CD4-positive, alpha-beta memory T cell (primary cell): ENCODE results near the gene UQCC5. TPM values are rescaled to one million over a fixed set of nuclear protein-coding genes. Genes with fewer than 3 reads are reported as not detected.
A peak's percentile ranks its signal among the peaks of the same experiment; 100 is the strongest.

Experiments
- CTCF ChIA-PET: fragments of 350-600 bp; sonication (Branson Sonifier 250); formaldehyde crosslinking; loops from one replicate; lab custom pipeline; 2021; ENCODE audit warnings: inconsistent platforms; ENCODE audit not compliant: partially characterized antibody; lab: Charles Lee
- POLR2A ChIA-PET: fragments of 350-600 bp; sonication (Branson Sonifier 250); formaldehyde crosslinking; loops from one replicate; lab custom pipeline; 2021; ENCODE audit not compliant: partially characterized antibody; lab: Charles Lee
- DNase-seq, 5 donors: peaks; one replicate each; pipeline versions ENCODE4 v3.0.0 to v3.0.0-alpha.2; 2020 to 2022; ENCODE audit warnings: mixed read lengths in 1 of 5
- H3K27ac ChIP-seq: one replicate; pipeline ENCODE4 v1.7.0; 2013; ENCODE audit warnings: low read depth, low read length
- H3K27me3 ChIP-seq: 2 replicates; pipeline ENCODE4 v1.7.0; 2013; ENCODE audit warnings: mild to moderate bottlenecking, low read length, moderate library complexity; ENCODE audit not compliant: insufficient read depth
- H3K36me3 ChIP-seq: 2 replicates; pipeline ENCODE4 v1.7.0; 2013; ENCODE audit warnings: mild to moderate bottlenecking, low read length, moderate library complexity; ENCODE audit not compliant: insufficient read depth
- H3K4me1 ChIP-seq: 2 replicates; pipeline ENCODE4 v1.7.0; 2013; ENCODE audit warnings: mild to moderate bottlenecking, low read length, moderate library complexity; ENCODE audit not compliant: insufficient read depth
- H3K4me3 ChIP-seq, 2 donors: one replicate each; pipeline ENCODE4 v1.7.0; 2013; ENCODE audit warnings: low read length in 2 of 2, mild to moderate bottlenecking in 1 of 2
- H3K9me3 ChIP-seq, 2 donors: one replicate each; pipeline ENCODE4 v1.7.0; 2013; ENCODE audit warnings: low read length in 2 of 2, control low read depth in 1 of 2; ENCODE audit not compliant: control insufficient read depth in 1 of 2
- H3K27ac Mint-ChIP-seq, 7 donors: one replicate each; pipeline ENCODE4 v1.8.0; 2020 to 2021; ENCODE audit warnings: mixed read lengths in 7 of 7, mild to moderate bottlenecking in 6 of 7, inconsistent platforms in 3 of 7, moderate library complexity in 3 of 7
- H3K27me3 Mint-ChIP-seq, 2 donors: one replicate each; pipeline ENCODE4 v1.8.0; 2020 to 2021; ENCODE audit warnings: mixed read lengths in 2 of 2
- H3K36me3 Mint-ChIP-seq, 2 donors: one replicate each; pipeline ENCODE4 v1.8.0; 2020 to 2021; ENCODE audit warnings: mixed read lengths in 2 of 2, inconsistent platforms in 1 of 2, mild to moderate bottlenecking in 1 of 2
- H3K4me1 Mint-ChIP-seq, 4 donors: one replicate each; pipeline ENCODE4 v1.8.0; 2020 to 2021; ENCODE audit warnings: mixed read lengths in 4 of 4, mild to moderate bottlenecking in 1 of 4
- H3K4me3 Mint-ChIP-seq, 8 donors: one replicate each; pipeline ENCODE4 v1.8.0; 2020 to 2021; ENCODE audit warnings: mixed read lengths in 8 of 8, mild to moderate bottlenecking in 7 of 8, moderate library complexity in 6 of 8, inconsistent platforms in 3 of 8
- H3K9me3 Mint-ChIP-seq, 8 donors: one replicate each; pipeline ENCODE4 v1.8.0; 2020 to 2021; ENCODE audit warnings: mixed read lengths in 8 of 8, mild to moderate bottlenecking in 5 of 8, inconsistent platforms in 3 of 8, moderate library complexity in 1 of 8
- intact Hi-C: fragments of 100-400 bp; cut with micrococcal nuclease; formaldehyde crosslinking; loops from one replicate; pipeline ENCODE4 v1.15.1; 2023
- polyA plus RNA-seq, 2 donors: library from polyadenylated mRNA; unstranded; fragments of 300-500 nt; fragmentation: Illumina TruSeq; gene quantifications; one replicate each; pipeline ENCODE4 v1.2.3, GENCODE V29; 2021
- total RNA-seq, 2 experiments: library from RNA; stranded (reverse); gene quantifications; one replicate each; pipeline ENCODE4 v1.2.3, GENCODE V29; 2021

UQCC5 gene
- total and polyA plus RNA-seq, 4 experiments from 2014 or later, result 12.1 to 27.1 (median 19.8) TPM

- Histone ChIP-seq H3K27me3 (no peaks in the 10 kb centered on the region), H3K4me3 (no peak overlapping the region), H3K27ac (no peak overlapping the region), H3K9me3 (no peaks in the 10 kb centered on the region), H3K36me3 (no peaks in the 10 kb centered on the region), H3K4me1 (no peaks in the 10 kb centered on the region)
- no peak for DNase-seq
- POLR2A ChIA-PET, result no interaction called here
- Mint-ChIP-seq H3K36me3 (no peaks in the 10 kb centered on the region), H3K9me3 (no peaks in the 10 kb centered on the region), H3K4me1 (no peaks in the 10 kb centered on the region), H3K27ac (no peak overlapping the region), H3K27me3 (no peaks in the 10 kb centered on the region), H3K4me3 (no peak overlapping the region)
- intact Hi-C loops, result no loop called here
- CTCF ChIA-PET, result no interaction called here
Observed at GRCh38 chr3:52514576-52514975, 21.8 kb upstream of the UQCC5 start.

GRCh38 chr3:52515192-52515591, 21.2 kb upstream of the UQCC5 start:
- H3K4me3 ChIP-seq, result no peak overlapping the region
- no peak overlapping the region for H3K27ac Mint-ChIP-seq
- no peaks in the 10 kb centered on the region for H3K4me1 Mint-ChIP-seq
- no peaks in the 10 kb centered on the region for H3K4me1 ChIP-seq
- H3K27ac ChIP-seq, result no peak overlapping the region
- H3K27me3 ChIP-seq, result no peaks in the 10 kb centered on the region
- H3K36me3 Mint-ChIP-seq, result no peaks in the 10 kb centered on the region
- no peaks in the 10 kb centered on the region for H3K9me3 Mint-ChIP-seq
- no peaks in the 10 kb centered on the region for H3K36me3 ChIP-seq
- H3K4me3 Mint-ChIP-seq, result no peak overlapping the region
- ChIA-PET POLR2A (no interaction called here), CTCF (no interaction called here)
- no peak for DNase-seq
- H3K27me3 Mint-ChIP-seq, result no peaks in the 10 kb centered on the region
- intact Hi-C loops, result no loop called here
- no peaks in the 10 kb centered on the region for H3K9me3 ChIP-seq

- H3K4me3 ChIP-seq, result no peak overlapping the region
- CTCF ChIA-PET, result no interaction called here
- H3K36me3 ChIP-seq, result no peaks in the 10 kb centered on the region
Observed at GRCh38 chr3:52516509-52517195, 19.8 kb upstream of the UQCC5 start.

GRCh38 chr3:52517796-52518722, 18.3 kb upstream of the UQCC5 start:
- no peaks in the 10 kb centered on the region for H3K36me3 ChIP-seq
- Mint-ChIP-seq H3K27me3 (no peaks in the 10 kb centered on the region), H3K9me3 (no peaks in the 10 kb centered on the region), H3K4me3 (no peak overlapping the region), H3K4me1 (no peaks in the 10 kb centered on the region), H3K27ac (no peak overlapping the region), H3K36me3 (no peaks in the 10 kb centered on the region)
- no peaks in the 10 kb centered on the region for H3K27me3 ChIP-seq
- peak in 1 of 5 donors; percentile 37 for DNase-seq
- no peak overlapping the region for H3K27ac ChIP-seq
- H3K4me3 ChIP-seq, result no peak overlapping the region
- intact Hi-C loops, result no loop called here
- no peaks in the 10 kb centered on the region for H3K4me1 ChIP-seq
- ChIA-PET CTCF (no interaction called here), POLR2A (no interaction called here)
- no peaks in the 10 kb centered on the region for H3K9me3 ChIP-seq

More at GRCh38 chr3:52516509-52517195, 19.8 kb upstream of the UQCC5 start:
- peak in 1 of 5 donors; percentile 30 for DNase-seq
- Mint-ChIP-seq H3K27me3 (no peaks in the 10 kb centered on the region), H3K4me3 (no peak overlapping the region), H3K27ac (no peak overlapping the region), H3K36me3 (no peaks in the 10 kb centered on the region), H3K9me3 (no peaks in the 10 kb centered on the region), H3K4me1 (no peaks in the 10 kb centered on the region)
- Histone ChIP-seq H3K4me1 (no peaks in the 10 kb centered on the region), H3K27me3 (no peaks in the 10 kb centered on the region), H3K27ac (no peak overlapping the region), H3K9me3 (no peaks in the 10 kb centered on the region)
- POLR2A ChIA-PET, result no interaction called here
- intact Hi-C loops, result no loop called here

GRCh38 chr3:52518723-52519444, 17.5 kb upstream of the UQCC5 start:
- intact Hi-C loops, result no loop called here
- no peaks in the 10 kb centered on the region for H3K27me3 Mint-ChIP-seq
- Histone ChIP-seq H3K4me3 (no peak overlapping the region), H3K4me1 (no peaks in the 10 kb centered on the region), H3K27me3 (no peaks in the 10 kb centered on the region), H3K27ac (no peak overlapping the region), H3K9me3 (no peaks in the 10 kb centered on the region), H3K36me3 (no peaks in the 10 kb centered on the region)
- H3K9me3 Mint-ChIP-seq, result no peaks in the 10 kb centered on the region
- DNase-seq, result peak in 1 of 5 donors; percentile 10
- H3K36me3 Mint-ChIP-seq, result no peaks in the 10 kb centered on the region
- H3K4me1 Mint-ChIP-seq, result no peaks in the 10 kb centered on the region
- no peak overlapping the region for H3K4me3 Mint-ChIP-seq
- ChIA-PET POLR2A (no interaction called here), CTCF (no interaction called here)
- H3K27ac Mint-ChIP-seq, result no peak overlapping the region

GRCh38 chr3:52519445-52520140, 16.8 kb upstream of the UQCC5 start:
- POLR2A ChIA-PET, result no interaction called here
- intact Hi-C loops, result no loop called here

More at GRCh38 chr3:52519445-52520140, 16.8 kb upstream of the UQCC5 start:
- H3K9me3 Mint-ChIP-seq, result no peaks in the 10 kb centered on the region
- no peak overlapping the region for H3K27ac ChIP-seq
- CTCF ChIA-PET, result no interaction called here
- DNase-seq, result peak in 1 of 5 donors; percentile 22
- H3K27ac Mint-ChIP-seq, result no peak overlapping the region
- H3K27me3 Mint-ChIP-seq, result no peaks in the 10 kb centered on the region
- H3K9me3 ChIP-seq, result no peaks in the 10 kb centered on the region
- no peaks in the 10 kb centered on the region for H3K4me1 Mint-ChIP-seq
- no peak overlapping the region for H3K4me3 Mint-ChIP-seq
- no peaks in the 10 kb centered on the region for H3K4me1 ChIP-seq
- no peaks in the 10 kb centered on the region for H3K36me3 ChIP-seq
- H3K27me3 ChIP-seq, result no peaks in the 10 kb centered on the region
- H3K36me3 Mint-ChIP-seq, result no peaks in the 10 kb centered on the region
- no peak overlapping the region for H3K4me3 ChIP-seq
